ENCODE measurements around the gene SYNM. TPM values are rescaled to one million over a fixed set of nuclear protein-coding genes. Genes with fewer than 3 reads are reported as not detected.

Gene SYNM
- total RNA-seq, 2 donors from 2014 or later = 5.7 to 8.2 TPM

DNA sequence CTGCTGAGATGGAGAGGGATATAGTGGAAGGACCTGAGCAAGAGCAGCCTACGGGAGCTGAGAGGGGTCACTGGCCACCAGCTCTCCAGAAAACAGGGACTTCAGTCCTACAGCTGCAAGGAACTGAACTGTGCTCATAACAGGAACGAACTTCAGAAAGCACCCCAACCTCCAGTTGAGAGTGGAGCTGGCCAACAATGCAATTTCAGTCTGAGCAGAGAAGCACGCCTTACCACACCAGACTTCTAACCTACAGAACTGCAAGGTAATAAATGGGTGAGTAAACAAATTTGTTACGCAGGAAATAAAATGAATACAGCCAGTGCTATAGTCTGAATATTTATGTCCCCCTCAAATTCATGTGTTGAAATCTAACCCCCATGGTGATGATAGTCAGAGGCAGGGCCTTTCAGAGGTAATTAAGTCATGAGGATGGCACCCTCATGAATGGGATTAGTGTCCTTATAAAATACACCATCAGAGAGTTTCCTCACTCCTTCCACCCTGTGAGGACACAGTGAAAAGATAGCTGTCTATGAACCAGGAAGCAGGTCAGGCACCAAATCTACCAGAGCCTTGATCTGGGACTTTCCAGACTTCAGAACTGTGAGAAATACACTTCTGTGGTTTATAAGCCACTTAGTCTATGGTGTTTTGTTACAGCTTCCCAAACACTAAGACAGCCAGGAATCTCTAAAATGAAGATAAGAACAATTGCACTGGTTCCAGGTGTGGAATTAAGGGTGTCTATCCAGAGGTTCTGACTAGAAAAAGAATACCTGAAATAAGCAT, 58.6 kb downstream of the SYNM start:
- DNase-seq (no peak), ATAC-seq (no peak)
- intact Hi-C loops (cut with DNase I) = no loop called here
- Histone ChIP-seq H3K4me1 (no peaks in the 10 kb centered on the region), H3K27me3 (no peaks in the 10 kb centered on the region), H3K27ac (no peak overlapping the region), H3K36me3 (replicated peaks in 1 of 2; ENCODE audit: insufficient read depth in 1 of 2, low read depth in 2 of 2) (peaks cover 0 to 4% of the 10 kb centered on the region in 2 donors), H3K9me3 (no peaks in the 10 kb centered on the region), H3K4me3 (no peak overlapping the region)
- TF ChIP-seq POLR2A (IDR thresholded peaks at IDR 0.05) = no peak
- TF ChIP-seq, protein P1, sequence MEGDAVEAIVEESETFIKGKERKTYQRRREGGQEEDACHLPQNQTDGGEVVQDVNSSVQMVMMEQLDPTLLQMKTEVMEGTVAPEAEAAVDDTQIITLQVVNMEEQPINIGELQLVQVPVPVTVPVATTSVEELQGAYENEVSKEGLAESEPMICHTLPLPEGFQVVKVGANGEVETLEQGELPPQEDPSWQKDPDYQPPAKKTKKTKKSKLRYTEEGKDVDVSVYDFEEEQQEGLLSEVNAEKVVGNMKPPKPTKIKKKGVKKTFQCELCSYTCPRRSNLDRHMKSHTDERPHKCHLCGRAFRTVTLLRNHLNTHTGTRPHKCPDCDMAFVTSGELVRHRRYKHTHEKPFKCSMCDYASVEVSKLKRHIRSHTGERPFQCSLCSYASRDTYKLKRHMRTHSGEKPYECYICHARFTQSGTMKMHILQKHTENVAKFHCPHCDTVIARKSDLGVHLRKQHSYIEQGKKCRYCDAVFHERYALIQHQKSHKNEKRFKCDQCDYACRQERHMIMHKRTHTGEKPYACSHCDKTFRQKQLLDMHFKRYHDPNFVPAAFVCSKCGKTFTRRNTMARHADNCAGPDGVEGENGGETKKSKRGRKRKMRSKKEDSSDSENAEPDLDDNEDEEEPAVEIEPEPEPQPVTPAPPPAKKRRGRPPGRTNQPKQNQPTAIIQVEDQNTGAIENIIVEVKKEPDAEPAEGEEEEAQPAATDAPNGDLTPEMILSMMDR (IDR thresholded peaks at IDR 0.05) = no peak
- 79 to 93% methylated on average over 4 of the region's 4 CpGs for WGBS, 2 donors

DNA sequence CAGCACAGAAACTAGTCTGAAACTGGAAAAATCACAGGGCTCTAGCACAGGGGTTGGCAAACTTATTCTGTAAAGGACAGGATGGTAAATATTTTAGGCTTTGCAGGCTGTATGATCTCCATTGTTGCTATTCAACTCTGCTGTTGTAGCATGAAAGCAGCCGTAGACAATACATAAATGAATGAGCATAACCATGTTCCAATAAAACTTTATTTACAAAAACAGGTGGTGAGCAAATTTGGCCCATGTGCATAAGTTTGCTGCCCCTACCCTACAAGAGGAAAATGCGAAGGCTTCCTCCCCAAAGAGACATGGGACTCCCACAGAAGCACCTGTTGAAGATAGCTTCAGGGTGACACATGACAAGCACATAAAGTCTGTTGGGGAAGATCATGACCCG, 59.2 kb downstream of the SYNM start:
- Histone ChIP-seq H3K36me3 (replicated peaks in 1 of 2; ENCODE audit: insufficient read depth in 1 of 2, low read depth in 2 of 2) (peaks cover 0 to 4% of the 10 kb centered on the region in 2 donors), H3K4me3 (no peak overlapping the region), H3K4me1 (peaks cover 5% of the 10 kb centered on the region), H3K27me3 (no peaks in the 10 kb centered on the region), H3K27ac (no peak overlapping the region), H3K9me3 (no peaks in the 10 kb centered on the region)
- DNase-seq (no peak), ATAC-seq (no peak)
- intact Hi-C loops (cut with DNase I) = no loop called here
- TF ChIP-seq POLR2A (IDR thresholded peaks at IDR 0.05) = no peak
- TF ChIP-seq, protein P1 (IDR thresholded peaks at IDR 0.05) = no peak
- WGBS, 2 donors = 89 to 97% methylated on average over 3 of the region's 3 CpGs

DNA sequence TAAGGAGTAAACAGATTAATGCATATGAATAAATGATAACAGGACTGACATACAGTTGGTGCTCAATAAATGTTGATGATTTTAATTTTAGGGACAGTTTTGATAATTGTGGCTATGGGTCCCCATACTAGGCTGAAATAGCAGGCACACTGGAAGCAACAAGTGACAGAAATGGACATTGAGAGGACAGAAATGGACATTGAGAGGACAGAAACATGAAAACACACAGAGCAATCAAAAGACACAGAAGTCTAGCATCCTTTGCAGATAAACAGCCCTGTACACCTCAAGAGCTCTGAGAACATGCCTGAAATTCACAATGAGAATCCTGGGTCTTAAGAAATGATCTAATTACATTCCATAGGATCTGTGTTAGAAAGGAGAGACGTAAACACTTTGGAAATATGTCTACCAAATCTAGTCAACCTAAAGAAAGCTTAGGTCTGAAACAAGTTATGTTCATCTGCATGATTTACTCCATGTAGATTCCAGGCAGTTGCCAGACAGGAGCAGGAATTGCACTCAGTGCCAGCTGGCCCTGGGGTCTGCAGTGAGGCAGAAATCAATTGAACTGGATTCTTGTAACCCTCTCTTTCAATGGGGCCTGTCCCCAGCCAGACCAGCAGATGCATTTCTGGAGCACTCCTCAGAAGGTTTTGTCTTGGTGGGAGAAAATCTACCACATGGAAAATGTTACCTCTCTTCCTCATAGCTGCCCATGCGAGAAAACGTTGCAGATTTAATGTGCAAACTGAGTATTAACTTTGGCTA, 60.3 kb downstream of the SYNM start:
- Histone ChIP-seq H3K9me3 (no peaks in the 10 kb centered on the region), H3K27ac (no peak overlapping the region), H3K27me3 (no peaks in the 10 kb centered on the region), H3K36me3 (replicated peaks in 1 of 2; ENCODE audit: insufficient read depth in 1 of 2, low read depth in 2 of 2) (peaks cover 0 to 4% of the 10 kb centered on the region in 2 donors), H3K4me1 (peaks cover 14% of the 10 kb centered on the region), H3K4me3 (no peak overlapping the region)
- ATAC-seq = no peak
- intact Hi-C loops (cut with DNase I) = no loop called here
- no peak for TF ChIP-seq POLR2A (IDR thresholded peaks at IDR 0.05)
- TF ChIP-seq, protein P1 (IDR thresholded peaks at IDR 0.05) = no peak
- WGBS, 2 donors = 87 to 90% methylated on average over 3 of the region's 3 CpGs
- no peak for DNase-seq

DNA sequence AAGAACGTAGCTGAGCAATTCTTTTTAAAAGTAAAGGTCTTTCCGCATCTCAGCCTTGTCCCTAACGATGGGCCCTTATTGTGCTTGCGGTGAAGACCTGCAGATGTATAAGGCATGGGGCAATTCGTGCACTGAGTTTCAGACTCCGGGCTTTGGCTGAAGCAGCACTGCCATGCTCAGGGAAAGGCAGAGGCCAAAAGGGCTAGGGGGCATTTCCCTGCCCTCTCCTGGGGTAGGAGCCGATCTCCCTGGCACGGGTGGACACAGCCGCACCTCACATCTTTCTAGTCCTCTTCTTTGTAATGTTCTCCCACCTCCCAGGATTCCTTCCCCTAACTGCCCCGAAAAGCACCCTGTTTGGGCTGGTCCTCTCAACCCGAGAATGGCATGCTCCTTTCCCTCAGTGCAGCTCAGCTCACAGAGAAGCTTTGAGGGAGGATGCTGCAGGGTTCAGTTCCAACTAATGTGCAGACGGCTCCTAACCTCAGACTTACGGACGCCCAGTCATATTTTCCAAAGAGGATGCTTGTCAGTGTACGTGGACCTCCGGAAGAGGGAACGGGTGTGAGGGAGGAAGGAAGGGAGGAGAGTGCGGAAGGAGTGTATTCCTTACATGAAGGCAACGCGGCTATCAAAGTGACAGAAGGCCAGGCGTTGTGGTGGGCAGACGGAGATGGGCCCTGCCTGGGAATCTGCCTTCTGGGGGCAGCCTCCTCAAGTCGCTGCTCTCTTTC, 61.2 kb downstream of the SYNM start:
- 89 to 90% methylated on average over 23 of the region's 23 CpGs for WGBS, 2 donors
- H3K27ac ChIP-seq = no peak overlapping the region
- ATAC-seq = no peak
- H3K27me3 ChIP-seq = no peaks in the 10 kb centered on the region
- intact Hi-C loops (cut with DNase I) = no loop called here
- no peak overlapping the region for H3K4me3 ChIP-seq
- H3K4me1 ChIP-seq = peaks cover 14% of the 10 kb centered on the region
- no peak for TF ChIP-seq POLR2A (IDR thresholded peaks at IDR 0.05)
- TF ChIP-seq, protein P1 (IDR thresholded peaks at IDR 0.05) = no peak
- no peak for DNase-seq
- no peaks in the 10 kb centered on the region for H3K9me3 ChIP-seq
- H3K36me3 ChIP-seq (replicated peaks in 1 of 2; ENCODE audit: insufficient read depth in 1 of 2, low read depth in 2 of 2) = peaks cover 0 to 4% of the 10 kb centered on the region in 2 donors

Measured in body of pancreas (tissue), 4 donors.